ENCODE measurements around the gene PPP6R3.

GRCh38 chr11:68439355-68440065, 21.0 kb upstream of the PPP6R3 start:
- TF ChIP-seq, protein P1, sequence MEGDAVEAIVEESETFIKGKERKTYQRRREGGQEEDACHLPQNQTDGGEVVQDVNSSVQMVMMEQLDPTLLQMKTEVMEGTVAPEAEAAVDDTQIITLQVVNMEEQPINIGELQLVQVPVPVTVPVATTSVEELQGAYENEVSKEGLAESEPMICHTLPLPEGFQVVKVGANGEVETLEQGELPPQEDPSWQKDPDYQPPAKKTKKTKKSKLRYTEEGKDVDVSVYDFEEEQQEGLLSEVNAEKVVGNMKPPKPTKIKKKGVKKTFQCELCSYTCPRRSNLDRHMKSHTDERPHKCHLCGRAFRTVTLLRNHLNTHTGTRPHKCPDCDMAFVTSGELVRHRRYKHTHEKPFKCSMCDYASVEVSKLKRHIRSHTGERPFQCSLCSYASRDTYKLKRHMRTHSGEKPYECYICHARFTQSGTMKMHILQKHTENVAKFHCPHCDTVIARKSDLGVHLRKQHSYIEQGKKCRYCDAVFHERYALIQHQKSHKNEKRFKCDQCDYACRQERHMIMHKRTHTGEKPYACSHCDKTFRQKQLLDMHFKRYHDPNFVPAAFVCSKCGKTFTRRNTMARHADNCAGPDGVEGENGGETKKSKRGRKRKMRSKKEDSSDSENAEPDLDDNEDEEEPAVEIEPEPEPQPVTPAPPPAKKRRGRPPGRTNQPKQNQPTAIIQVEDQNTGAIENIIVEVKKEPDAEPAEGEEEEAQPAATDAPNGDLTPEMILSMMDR (IDR thresholded peaks at IDR 0.05) = no peak
- no peak for TF ChIP-seq POLR2AphosphoS5 (IDR thresholded peaks at IDR 0.05; ENCODE audit: low read depth, low read length)

Measured in Panc1 (cell line).